K562 (cell line): ENCODE measurements around the gene SYT7. TPM values are rescaled to one million over a fixed set of nuclear protein-coding genes. Genes with fewer than 3 reads are reported as not detected.
A peak's percentile ranks its signal among the peaks of the same experiment; 100 is the strongest.

Source experiments
- ARHGAP35 ChIP-seq: fragments of 450-650 bp; IDR thresholded peaks from 2 replicates; pipeline ENCODE4 v1.6.1; 2018; ENCODE audit not compliant: partially characterized antibody
- CBX8 ChIP-seq: fragments of 200-600 bp; sonication (generic); IDR thresholded peaks from 2 replicates; pipeline ENCODE4 v1.6.1; 2012; ENCODE audit warnings: borderline replicate concordance, mixed run types, low read depth, mild to moderate bottlenecking, moderate library complexity, mixed read lengths, low read length, control low read depth, inconsistent platforms; ENCODE audit not compliant: poor library complexity, severe bottlenecking; ENCODE audit errors: extremely low read depth
- DNMT1 ChIP-seq: fragments of 450-650 bp; IDR thresholded peaks from 2 replicates; pipeline ENCODE4 v1.6.1; 2016; ENCODE audit warnings: antibody characterized with exemption, mild to moderate bottlenecking
- ELF1 ChIP-seq: fragments of 200-800 bp; sonication (Bioruptor generic); IDR thresholded peaks from 2 replicates; pipeline ENCODE4 v1.6.1; 2016; ENCODE audit warnings: missing genetic modification characterization, missing compliant biosample characterization
- JUND ChIP-seq, 2 experiments: IDR thresholded peaks; 2 replicates in 1 of 2; 3 replicates in 1 of 2; pipeline ENCODE4 v1.6.1; 2011; ENCODE audit warnings: borderline replicate concordance in 2 of 2, low read depth in 2 of 2, low read length in 2 of 2, improper control_type of control experiment in 1 of 2, missing biosample characterization in 1 of 2, missing genetic modification characterization in 1 of 2, missing genetic modification reagents in 1 of 2
- KDM1A ChIP-seq, 2 experiments: fragments of 450-650 bp; IDR thresholded peaks; 2 replicates each; pipeline ENCODE4 v1.6.1; 2016; ENCODE audit warnings: mild to moderate bottlenecking in 2 of 2
- POLR3G ChIP-seq: IDR thresholded peaks from 2 replicates; pipeline ENCODE4 v1.6.1; 2011; ENCODE audit not compliant: insufficient read length, insufficient replicate concordance; ENCODE audit errors: extremely low read depth
- SNIP1 ChIP-seq: fragments of 450-650 bp; IDR thresholded peaks from 2 replicates; pipeline ENCODE4 v1.7.1; 2017; ENCODE audit warnings: low read depth, mild to moderate bottlenecking
- SPI1 ChIP-seq: IDR thresholded peaks from 2 replicates; pipeline ENCODE4 v1.6.1; 2011; ENCODE audit warnings: low read depth, low read length, control low read depth, borderline replicate concordance
- SRSF1 ChIP-seq: fragments of 200-400 bp; formaldehyde crosslinking; IDR thresholded peaks from 2 replicates; pipeline ENCODE4 v1.6.1; 2017; ENCODE audit warnings: mild to moderate bottlenecking, low read depth, low read length, moderate library complexity
- STAT5A ChIP-seq: IDR thresholded peaks from 2 replicates; pipeline ENCODE4 v1.6.1; 2012; ENCODE audit warnings: low read length, inconsistent platforms, borderline replicate concordance
- ZBTB7A ChIP-seq: IDR thresholded peaks from 2 replicates; pipeline ENCODE4 v1.6.1; 2011; ENCODE audit warnings: low read depth, mild to moderate bottlenecking, low read length, moderate library complexity, borderline replicate concordance; ENCODE audit not compliant: control insufficient read depth
- ZNF174 ChIP-seq: fragments of 250-450 bp; sonication (Bioruptor Pico); IDR thresholded peaks from 2 replicates; pipeline ENCODE4 v1.4.0; 2020; ENCODE audit warnings: mild to moderate bottlenecking
- ZNF175 ChIP-seq: fragments of 200-800 bp; sonication (Bioruptor generic); IDR thresholded peaks from 2 replicates; pipeline ENCODE4 v1.6.1; 2016; ENCODE audit warnings: low read depth, mild to moderate bottlenecking, missing genetic modification characterization, missing compliant biosample characterization
- ZNF740 ChIP-seq, 3 experiments: fragments of 200-800 bp in 1 of 3; sonication (Bioruptor generic) in 1 of 3; sonication (generic) in 1 of 3; formaldehyde crosslinking in 1 of 3; IDR thresholded peaks; 2 replicates each; pipeline versions ENCODE4 v1.6.1 to v1.8.0; 2016 to 2022; ENCODE audit warnings: mild to moderate bottlenecking in 2 of 3, missing compliant biosample characterization in 2 of 3, missing genetic modification characterization in 2 of 3, missing genetic modification reagents in 1 of 3
- polyA plus RNA-seq, 8 experiments: library from polyadenylated mRNA; depleted of rRNA in 4 of 8; stranded (reverse) in 5 of 8; unstranded in 3 of 8; fragments of >200 nt; fragmentation: Nextera tagmentation in 2 of 8; fragmentation: Illumina TruSeq in 1 of 8; extraction: Ambion mirVana in 2 of 8; extraction: Trizol in 1 of 8; gene quantifications; 2 replicates each; pipeline versions ENCODE4 v1.2.1 to v1.2.3, GENCODE V29; 2011 to 2014; ENCODE audit warnings: inconsistent platforms in 1 of 8, missing spikeins in 1 of 8
- total RNA-seq, 7 experiments: library from RNA; depleted of rRNA in 6 of 7; stranded (reverse); fragments of >200 nt in 6 of 7; fragmentation: Illumina TruSeq in 2 of 7; extraction: Trizol in 2 of 7; gene quantifications; 2 replicates each; pipeline versions ENCODE4 v1.2.1 to v1.2.3, GENCODE V29; 2011 to 2021; ENCODE audit warnings: low replicate concordance in 1 of 7
- TF ChIP-seq, protein P1 (sequence below): fragments of 450-650 bp; formaldehyde crosslinking; IDR thresholded peaks from 2 replicates; pipeline ENCODE4 v1.4.0; 2022; ENCODE audit warnings: missing genetic modification characterization
- TF ChIP-seq, protein P2 (sequence below): fragments of 450-650 bp; formaldehyde crosslinking; IDR thresholded peaks from 2 replicates; pipeline ENCODE4 v1.4.0; 2022; ENCODE audit warnings: missing genetic modification characterization
- TF ChIP-seq, protein P3 (sequence below), 3 experiments: fragments of 200-800 bp in 1 of 3; fragments of 250-450 bp in 1 of 3; fragments of 450-650 bp in 1 of 3; sonication (Bioruptor Pico) in 1 of 3; sonication (Bioruptor generic) in 1 of 3; formaldehyde crosslinking in 1 of 3; IDR thresholded peaks; 2 replicates each; pipeline versions ENCODE4 v1.6.1 to v1.8.0; 2016 to 2022; ENCODE audit warnings: mild to moderate bottlenecking in 2 of 3, missing genetic modification characterization in 2 of 3, missing compliant biosample characterization in 1 of 3, moderate library complexity in 1 of 3

Gene SYT7
- total and polyA plus RNA-seq, 9 of the 15 experiments (the other 6 are each of a cell fraction or from before 2014, with no cell fraction given), result 0.01 to 0.51 (median 0.16) TPM; not detected in 1

- TF ChIP-seq, protein P1, sequence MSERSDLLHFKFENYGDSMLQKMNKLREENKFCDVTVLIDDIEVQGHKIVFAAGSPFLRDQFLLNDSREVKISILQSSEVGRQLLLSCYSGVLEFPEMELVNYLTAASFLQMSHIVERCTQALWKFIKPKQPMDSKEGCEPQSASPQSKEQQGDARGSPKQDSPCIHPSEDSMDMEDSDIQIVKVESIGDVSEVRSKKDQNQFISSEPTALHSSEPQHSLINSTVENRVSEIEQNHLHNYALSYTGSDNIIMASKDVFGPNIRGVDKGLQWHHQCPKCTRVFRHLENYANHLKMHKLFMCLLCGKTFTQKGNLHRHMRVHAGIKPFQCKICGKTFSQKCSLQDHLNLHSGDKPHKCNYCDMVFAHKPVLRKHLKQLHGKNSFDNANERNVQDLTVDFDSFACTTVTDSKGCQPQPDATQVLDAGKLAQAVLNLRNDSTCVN, result no peak
- no peak for TF ChIP-seq ZNF174 (CRISPR knock-in tag)
- TF ChIP-seq DNMT1, result no peak
- TF ChIP-seq SRSF1, result no peak
- no peak for TF ChIP-seq SPI1
- TF ChIP-seq POLR3G, result no peak
- TF ChIP-seq, protein P2, sequence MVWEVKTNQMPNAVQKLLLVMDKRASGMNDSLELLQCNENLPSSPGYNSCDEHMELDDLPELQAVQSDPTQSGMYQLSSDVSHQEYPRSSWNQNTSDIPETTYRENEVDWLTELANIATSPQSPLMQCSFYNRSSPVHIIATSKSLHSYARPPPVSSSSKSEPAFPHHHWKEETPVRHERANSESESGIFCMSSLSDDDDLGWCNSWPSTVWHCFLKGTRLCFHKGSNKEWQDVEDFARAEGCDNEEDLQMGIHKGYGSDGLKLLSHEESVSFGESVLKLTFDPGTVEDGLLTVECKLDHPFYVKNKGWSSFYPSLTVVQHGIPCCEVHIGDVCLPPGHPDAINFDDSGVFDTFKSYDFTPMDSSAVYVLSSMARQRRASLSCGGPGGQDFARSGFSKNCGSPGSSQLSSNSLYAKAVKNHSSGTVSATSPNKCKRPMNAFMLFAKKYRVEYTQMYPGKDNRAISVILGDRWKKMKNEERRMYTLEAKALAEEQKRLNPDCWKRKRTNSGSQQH, result no peak
- TF ChIP-seq STAT5A, result peak; percentile 55
- peak; percentile 65; the same call in 1 of the 2 replicates for TF ChIP-seq ZNF740 (CRISPR knock-in tag; IDR thresholded peaks at IDR 0.05)
- no peak for TF ChIP-seq ZNF740 (tag; IDR thresholded peaks at IDR 0.05)
- TF ChIP-seq JUND (IDR thresholded peaks at IDR 0.05; ENCODE audit: borderline replicate concordance, low read depth, low read length), result peak; percentile 81
- TF ChIP-seq JUND (tag; IDR thresholded peaks at IDR 0.05; ENCODE audit: borderline replicate concordance, low read depth, low read length), result peak; percentile 48; the same call in 1 of the 3 replicates
- no peak for TF ChIP-seq ARHGAP35
- TF ChIP-seq KDM1A (IDR thresholded peaks at IDR 0.05), result peak in 1 of 2 experiments; percentile 71; a peak in 1 of 4 replicates
- no peak for TF ChIP-seq ZBTB7A
- TF ChIP-seq ELF1, result no peak
- no peak for TF ChIP-seq CBX8
- TF ChIP-seq, protein P3, sequence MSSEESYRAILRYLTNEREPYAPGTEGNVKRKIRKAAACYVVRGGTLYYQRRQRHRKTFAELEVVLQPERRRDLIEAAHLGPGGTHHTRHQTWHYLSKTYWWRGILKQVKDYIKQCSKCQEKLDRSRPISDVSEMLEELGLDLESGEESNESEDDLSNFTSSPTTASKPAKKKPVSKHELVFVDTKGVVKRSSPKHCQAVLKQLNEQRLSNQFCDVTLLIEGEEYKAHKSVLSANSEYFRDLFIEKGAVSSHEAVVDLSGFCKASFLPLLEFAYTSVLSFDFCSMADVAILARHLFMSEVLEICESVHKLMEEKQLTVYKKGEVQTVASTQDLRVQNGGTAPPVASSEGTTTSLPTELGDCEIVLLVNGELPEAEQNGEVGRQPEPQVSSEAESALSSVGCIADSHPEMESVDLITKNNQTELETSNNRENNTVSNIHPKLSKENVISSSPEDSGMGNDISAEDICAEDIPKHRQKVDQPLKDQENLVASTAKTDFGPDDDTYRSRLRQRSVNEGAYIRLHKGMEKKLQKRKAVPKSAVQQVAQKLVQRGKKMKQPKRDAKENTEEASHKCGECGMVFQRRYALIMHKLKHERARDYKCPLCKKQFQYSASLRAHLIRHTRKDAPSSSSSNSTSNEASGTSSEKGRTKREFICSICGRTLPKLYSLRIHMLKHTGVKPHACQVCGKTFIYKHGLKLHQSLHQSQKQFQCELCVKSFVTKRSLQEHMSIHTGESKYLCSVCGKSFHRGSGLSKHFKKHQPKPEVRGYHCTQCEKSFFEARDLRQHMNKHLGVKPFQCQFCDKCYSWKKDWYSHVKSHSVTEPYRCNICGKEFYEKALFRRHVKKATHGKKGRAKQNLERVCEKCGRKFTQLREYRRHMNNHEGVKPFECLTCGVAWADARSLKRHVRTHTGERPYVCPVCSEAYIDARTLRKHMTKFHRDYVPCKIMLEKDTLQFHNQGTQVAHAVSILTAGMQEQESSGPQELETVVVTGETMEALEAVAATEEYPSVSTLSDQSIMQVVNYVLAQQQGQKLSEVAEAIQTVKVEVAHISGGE (CRISPR knock-in tag; IDR thresholded peaks at IDR 0.05), result no peak
- TF ChIP-seq ZNF175 (CRISPR knock-in tag), result 0 out of 2 replicates have a peak, but pooled peaks have one; percentile 63
- no peak for TF ChIP-seq SNIP1
These were observed 22.1 kb upstream of the SYT7 start (continued) for GRCh38 chr11:61602775-61603569.
